ENCODE data around the gene CHRM5.
A peak's percentile ranks its signal among the peaks of the same experiment; 100 is the strongest.

Gene CHRM5

GRCh38 chr15:34102175-34102925 lies 134.1 kb downstream of the CHRM5 start:
- peak overlapping the region; percentile 100 for H3K4me3 ChIP-seq (ENCODE audit: low read depth, low read length)
- DNase-seq (ENCODE audit: low read depth), result no peak
- no peak for TF ChIP-seq CTCF (IDR thresholded peaks at IDR 0.05; ENCODE audit: control insufficient read depth, extremely low read depth, insufficient read depth)

GRCh38 chr15:34106423-34106822 lies 138.1 kb downstream of the CHRM5 start:
- no peak for TF ChIP-seq CTCF (IDR thresholded peaks at IDR 0.05; ENCODE audit: control insufficient read depth, extremely low read depth, insufficient read depth)
- no peak overlapping the region for H3K4me3 ChIP-seq (ENCODE audit: low read depth, low read length)
- DNase-seq (ENCODE audit: low read depth), result no peak

- DNase-seq (ENCODE audit: low read depth), result no peak
- TF ChIP-seq CTCF (IDR thresholded peaks at IDR 0.05; ENCODE audit: control insufficient read depth, extremely low read depth, insufficient read depth), result no peak
Measured at GRCh38 chr15:34107315-34107714, 139.0 kb downstream of the CHRM5 start.

GRCh38 chr15:34109797-34110663 lies 141.7 kb downstream of the CHRM5 start:
- H3K4me3 ChIP-seq (ENCODE audit: low read depth, low read length), result no peak overlapping the region
- no peak for DNase-seq (ENCODE audit: low read depth)

More at GRCh38 chr15:34107315-34107714, 139.0 kb downstream of the CHRM5 start:
- no peak overlapping the region for H3K4me3 ChIP-seq (ENCODE audit: low read depth, low read length)

GRCh38 chr15:34111488-34111887 lies 143.2 kb downstream of the CHRM5 start:
- no peak for DNase-seq (ENCODE audit: low read depth)
- no peak overlapping the region for H3K4me3 ChIP-seq (ENCODE audit: low read depth, low read length)
- no peak for TF ChIP-seq CTCF (IDR thresholded peaks at IDR 0.05; ENCODE audit: control insufficient read depth, extremely low read depth, insufficient read depth)

More at GRCh38 chr15:34109797-34110663, 141.7 kb downstream of the CHRM5 start:
- peak; percentile 61 for TF ChIP-seq CTCF (IDR thresholded peaks at IDR 0.05; ENCODE audit: control insufficient read depth, extremely low read depth, insufficient read depth)

GRCh38 chr15:34114215-34114614 lies 145.9 kb downstream of the CHRM5 start:
- no peak for DNase-seq (ENCODE audit: low read depth)
- TF ChIP-seq CTCF (IDR thresholded peaks at IDR 0.05; ENCODE audit: control insufficient read depth, extremely low read depth, insufficient read depth), result no peak
- no peak overlapping the region for H3K4me3 ChIP-seq (ENCODE audit: low read depth, low read length)
